K562 (cell line): ENCODE results near the gene AGRP. TPM values are rescaled to one million over a fixed set of nuclear protein-coding genes. Genes with fewer than 3 reads are reported as not detected.

Source experiments
- ARNT ChIP-seq, 2 experiments: fragments of 450-650 bp; IDR thresholded peaks; 2 replicates each; pipeline ENCODE4 v1.6.1; 2016; ENCODE audit warnings: mild to moderate bottlenecking in 1 of 2
- CBX5 ChIP-seq: IDR thresholded peaks from 2 replicates; pipeline ENCODE4 v1.6.1; 2014; ENCODE audit warnings: low read depth, borderline replicate concordance
- CHD1 ChIP-seq: fragments of 200-600 bp; sonication (generic); IDR thresholded peaks from one replicate; pipeline ENCODE4 v1.6.1; 2012; ENCODE audit warnings: mild to moderate bottlenecking, moderate library complexity, low read length, inconsistent platforms
- FOXA1 ChIP-seq: fragments of 450-650 bp; IDR thresholded peaks from 2 replicates; pipeline ENCODE4 v1.6.1; 2016; ENCODE audit warnings: mild to moderate bottlenecking, borderline replicate concordance
- KLF1 ChIP-seq: fragments of 450-650 bp; IDR thresholded peaks from 2 replicates; pipeline ENCODE4 v1.6.1; 2016; ENCODE audit warnings: missing genetic modification characterization, missing compliant biosample characterization
- MTA3 ChIP-seq: fragments of 450-650 bp; formaldehyde crosslinking; IDR thresholded peaks from 2 replicates; pipeline ENCODE4 v1.6.1; 2017; ENCODE audit warnings: mild to moderate bottlenecking, borderline replicate concordance
- NONO ChIP-seq, 2 experiments: fragments of 200-400 bp in 1 of 2; fragments of 450-650 bp in 1 of 2; formaldehyde crosslinking in 1 of 2; IDR thresholded peaks; 2 replicates each; pipeline ENCODE4 v1.6.1; 2017; ENCODE audit warnings: low read depth in 2 of 2, mild to moderate bottlenecking in 2 of 2, moderate library complexity in 2 of 2, low read length in 1 of 2
- POLR2G ChIP-seq: fragments of 200-400 bp; formaldehyde crosslinking; IDR thresholded peaks from 2 replicates; pipeline ENCODE4 v1.6.1; 2017; ENCODE audit warnings: low read depth, mild to moderate bottlenecking, antibody characterized with exemption, low read length, moderate library complexity
- RAD51 ChIP-seq: fragments of 450-650 bp; IDR thresholded peaks from 2 replicates; pipeline ENCODE4 v1.7.1; 2016; ENCODE audit warnings: low read depth, mild to moderate bottlenecking, borderline replicate concordance
- SRSF1 ChIP-seq: fragments of 200-400 bp; formaldehyde crosslinking; IDR thresholded peaks from 2 replicates; pipeline ENCODE4 v1.6.1; 2017; ENCODE audit warnings: mild to moderate bottlenecking, low read depth, low read length, moderate library complexity
- TARDBP ChIP-seq: fragments of 450-650 bp; IDR thresholded peaks from 2 replicates; pipeline ENCODE4 v1.6.1; 2016
- ZNF239 ChIP-seq: fragments of 250-450 bp; sonication (Bioruptor Pico); IDR thresholded peaks from 2 replicates; pipeline ENCODE4 v1.4.0; 2020; ENCODE audit warnings: mild to moderate bottlenecking
- polyA plus RNA-seq, 8 experiments: library from polyadenylated mRNA; depleted of rRNA in 4 of 8; stranded (reverse) in 5 of 8; unstranded in 3 of 8; fragments of >200 nt; fragmentation: Nextera tagmentation in 2 of 8; fragmentation: Illumina TruSeq in 1 of 8; extraction: Ambion mirVana in 2 of 8; extraction: Trizol in 1 of 8; gene quantifications; 2 replicates each; pipeline versions ENCODE4 v1.2.1 to v1.2.3, GENCODE V29; 2011 to 2014; ENCODE audit warnings: inconsistent platforms in 1 of 8, missing spikeins in 1 of 8
- total RNA-seq, 7 experiments: library from RNA; depleted of rRNA in 6 of 7; stranded (reverse); fragments of >200 nt in 6 of 7; fragmentation: Illumina TruSeq in 2 of 7; extraction: Trizol in 2 of 7; gene quantifications; 2 replicates each; pipeline versions ENCODE4 v1.2.1 to v1.2.3, GENCODE V29; 2011 to 2021; ENCODE audit warnings: low replicate concordance in 1 of 7
- TF ChIP-seq, protein P1 (sequence below), 2 experiments: fragments of 450-650 bp in 1 of 2; IDR thresholded peaks; 2 replicates each; pipeline ENCODE4 v1.6.1; 2011 to 2017; ENCODE audit warnings: low read depth in 2 of 2, antibody characterized with exemption in 1 of 2, borderline replicate concordance in 1 of 2, low read length in 1 of 2, mild to moderate bottlenecking in 1 of 2, mixed read lengths in 1 of 2; ENCODE audit not compliant: control insufficient read depth in 1 of 2
- TF ChIP-seq, protein P2 (sequence below), 2 experiments: fragments of 150-350 bp in 1 of 2; IDR thresholded peaks; 2 replicates each; pipeline ENCODE4 v1.6.1; 2012 to 2016; ENCODE audit warnings: low read depth in 2 of 2, low read length in 2 of 2, mild to moderate bottlenecking in 1 of 2, moderate library complexity in 1 of 2
- TF ChIP-seq, protein P3 (sequence below): fragments of 200-800 bp; sonication (Bioruptor generic); IDR thresholded peaks from 2 replicates; pipeline ENCODE4 v1.6.1; 2017; ENCODE audit warnings: missing genetic modification characterization, missing compliant biosample characterization
- TF ChIP-seq, protein P4 (sequence below): sonication (generic); formaldehyde crosslinking; IDR thresholded peaks from 2 replicates; pipeline ENCODE4 v1.8.1; 2023; ENCODE audit warnings: mild to moderate bottlenecking, missing genetic modification reagents

The AGRP gene
- total and polyA plus RNA-seq, 9 of the 15 experiments (the other 6 are each of a cell fraction or from before 2014, with no cell fraction given), result not detected

DNA sequence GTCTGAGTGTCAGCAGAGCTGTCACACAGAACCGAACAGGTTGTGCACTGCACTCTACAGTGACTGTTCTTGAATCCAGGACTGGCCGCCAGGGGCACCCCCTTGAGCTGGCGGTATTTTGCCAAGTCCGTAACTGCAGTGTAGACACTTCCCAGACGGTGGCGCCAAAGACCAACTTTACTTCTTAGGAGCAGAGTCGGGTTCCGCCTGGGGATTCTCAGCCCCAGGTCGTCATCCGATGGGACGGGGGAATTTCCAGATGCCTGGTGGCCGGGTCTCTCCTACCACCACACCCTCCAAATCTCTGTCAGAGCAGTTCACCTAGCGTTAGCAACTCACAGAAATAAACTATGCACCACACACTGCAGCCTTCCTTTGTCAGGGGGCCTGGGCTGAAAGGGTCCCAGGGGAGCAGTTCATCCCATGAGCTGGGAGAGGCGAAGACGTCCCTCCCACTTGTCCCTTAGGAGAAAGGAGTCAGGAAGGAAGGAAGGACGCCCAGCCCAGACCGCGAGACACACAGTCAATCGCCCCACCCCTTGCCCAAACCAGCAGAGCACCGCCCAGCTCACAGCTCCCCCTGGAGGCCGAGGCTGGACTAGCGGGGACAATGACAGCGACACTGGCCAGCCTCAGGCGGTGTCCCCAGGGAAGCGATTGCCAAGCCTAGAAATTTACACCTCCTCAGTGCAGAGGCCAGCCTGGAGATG is 37.9 kb upstream of the AGRP start (continued):
- TF ChIP-seq ARNT (IDR thresholded peaks at IDR 0.05), result 0 out of 4 replicates have a peak, but pooled peaks of 1 of the 2 experiments have one; percentile 16
- TF ChIP-seq CBX5, result no peak
- TF ChIP-seq, protein P1, sequence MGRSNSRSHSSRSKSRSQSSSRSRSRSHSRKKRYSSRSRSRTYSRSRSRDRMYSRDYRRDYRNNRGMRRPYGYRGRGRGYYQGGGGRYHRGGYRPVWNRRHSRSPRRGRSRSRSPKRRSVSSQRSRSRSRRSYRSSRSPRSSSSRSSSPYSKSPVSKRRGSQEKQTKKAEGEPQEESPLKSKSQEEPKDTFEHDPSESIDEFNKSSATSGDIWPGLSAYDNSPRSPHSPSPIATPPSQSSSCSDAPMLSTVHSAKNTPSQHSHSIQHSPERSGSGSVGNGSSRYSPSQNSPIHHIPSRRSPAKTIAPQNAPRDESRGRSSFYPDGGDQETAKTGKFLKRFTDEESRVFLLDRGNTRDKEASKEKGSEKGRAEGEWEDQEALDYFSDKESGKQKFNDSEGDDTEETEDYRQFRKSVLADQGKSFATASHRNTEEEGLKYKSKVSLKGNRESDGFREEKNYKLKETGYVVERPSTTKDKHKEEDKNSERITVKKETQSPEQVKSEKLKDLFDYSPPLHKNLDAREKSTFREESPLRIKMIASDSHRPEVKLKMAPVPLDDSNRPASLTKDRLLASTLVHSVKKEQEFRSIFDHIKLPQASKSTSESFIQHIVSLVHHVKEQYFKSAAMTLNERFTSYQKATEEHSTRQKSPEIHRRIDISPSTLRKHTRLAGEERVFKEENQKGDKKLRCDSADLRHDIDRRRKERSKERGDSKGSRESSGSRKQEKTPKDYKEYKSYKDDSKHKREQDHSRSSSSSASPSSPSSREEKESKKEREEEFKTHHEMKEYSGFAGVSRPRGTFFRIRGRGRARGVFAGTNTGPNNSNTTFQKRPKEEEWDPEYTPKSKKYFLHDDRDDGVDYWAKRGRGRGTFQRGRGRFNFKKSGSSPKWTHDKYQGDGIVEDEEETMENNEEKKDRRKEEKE (IDR thresholded peaks at IDR 0.05; ENCODE audit: borderline replicate concordance in 1 of 2, control insufficient read depth in 1 of 2, low read depth in 2 of 2, low read length in 1 of 2), result no peak
- TF ChIP-seq RAD51, result no peak
- TF ChIP-seq TARDBP, result peak; percentile 45; the same call in 1 of the 2 replicates
- TF ChIP-seq ZNF239 (CRISPR knock-in tag), result no peak
- TF ChIP-seq POLR2G, result peak; percentile 49
- no peak for TF ChIP-seq SRSF1
- peak; percentile 57 for TF ChIP-seq CHD1
- TF ChIP-seq FOXA1, result no peak
- TF ChIP-seq, protein P2, sequence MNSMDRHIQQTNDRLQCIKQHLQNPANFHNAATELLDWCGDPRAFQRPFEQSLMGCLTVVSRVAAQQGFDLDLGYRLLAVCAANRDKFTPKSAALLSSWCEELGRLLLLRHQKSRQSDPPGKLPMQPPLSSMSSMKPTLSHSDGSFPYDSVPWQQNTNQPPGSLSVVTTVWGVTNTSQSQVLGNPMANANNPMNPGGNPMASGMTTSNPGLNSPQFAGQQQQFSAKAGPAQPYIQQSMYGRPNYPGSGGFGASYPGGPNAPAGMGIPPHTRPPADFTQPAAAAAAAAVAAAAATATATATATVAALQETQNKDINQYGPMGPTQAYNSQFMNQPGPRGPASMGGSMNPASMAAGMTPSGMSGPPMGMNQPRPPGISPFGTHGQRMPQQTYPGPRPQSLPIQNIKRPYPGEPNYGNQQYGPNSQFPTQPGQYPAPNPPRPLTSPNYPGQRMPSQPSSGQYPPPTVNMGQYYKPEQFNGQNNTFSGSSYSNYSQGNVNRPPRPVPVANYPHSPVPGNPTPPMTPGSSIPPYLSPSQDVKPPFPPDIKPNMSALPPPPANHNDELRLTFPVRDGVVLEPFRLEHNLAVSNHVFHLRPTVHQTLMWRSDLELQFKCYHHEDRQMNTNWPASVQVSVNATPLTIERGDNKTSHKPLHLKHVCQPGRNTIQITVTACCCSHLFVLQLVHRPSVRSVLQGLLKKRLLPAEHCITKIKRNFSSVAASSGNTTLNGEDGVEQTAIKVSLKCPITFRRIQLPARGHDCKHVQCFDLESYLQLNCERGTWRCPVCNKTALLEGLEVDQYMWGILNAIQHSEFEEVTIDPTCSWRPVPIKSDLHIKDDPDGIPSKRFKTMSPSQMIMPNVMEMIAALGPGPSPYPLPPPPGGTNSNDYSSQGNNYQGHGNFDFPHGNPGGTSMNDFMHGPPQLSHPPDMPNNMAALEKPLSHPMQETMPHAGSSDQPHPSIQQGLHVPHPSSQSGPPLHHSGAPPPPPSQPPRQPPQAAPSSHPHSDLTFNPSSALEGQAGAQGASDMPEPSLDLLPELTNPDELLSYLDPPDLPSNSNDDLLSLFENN (IDR thresholded peaks at IDR 0.05; ENCODE audit: low read depth in 2 of 2, low read length in 2 of 2), result peak in 1 of 2 experiments; percentile 69; a peak in 1 of 4 replicates
- TF ChIP-seq KLF1 (tag), result peak; percentile 82; the same call in 1 of the 2 replicates
- TF ChIP-seq, protein P3, sequence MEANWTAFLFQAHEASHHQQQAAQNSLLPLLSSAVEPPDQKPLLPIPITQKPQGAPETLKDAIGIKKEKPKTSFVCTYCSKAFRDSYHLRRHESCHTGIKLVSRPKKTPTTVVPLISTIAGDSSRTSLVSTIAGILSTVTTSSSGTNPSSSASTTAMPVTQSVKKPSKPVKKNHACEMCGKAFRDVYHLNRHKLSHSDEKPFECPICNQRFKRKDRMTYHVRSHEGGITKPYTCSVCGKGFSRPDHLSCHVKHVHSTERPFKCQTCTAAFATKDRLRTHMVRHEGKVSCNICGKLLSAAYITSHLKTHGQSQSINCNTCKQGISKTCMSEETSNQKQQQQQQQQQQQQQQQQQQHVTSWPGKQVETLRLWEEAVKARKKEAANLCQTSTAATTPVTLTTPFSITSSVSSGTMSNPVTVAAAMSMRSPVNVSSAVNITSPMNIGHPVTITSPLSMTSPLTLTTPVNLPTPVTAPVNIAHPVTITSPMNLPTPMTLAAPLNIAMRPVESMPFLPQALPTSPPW (CRISPR knock-in tag), result peak; percentile 71
- TF ChIP-seq, protein P4, sequence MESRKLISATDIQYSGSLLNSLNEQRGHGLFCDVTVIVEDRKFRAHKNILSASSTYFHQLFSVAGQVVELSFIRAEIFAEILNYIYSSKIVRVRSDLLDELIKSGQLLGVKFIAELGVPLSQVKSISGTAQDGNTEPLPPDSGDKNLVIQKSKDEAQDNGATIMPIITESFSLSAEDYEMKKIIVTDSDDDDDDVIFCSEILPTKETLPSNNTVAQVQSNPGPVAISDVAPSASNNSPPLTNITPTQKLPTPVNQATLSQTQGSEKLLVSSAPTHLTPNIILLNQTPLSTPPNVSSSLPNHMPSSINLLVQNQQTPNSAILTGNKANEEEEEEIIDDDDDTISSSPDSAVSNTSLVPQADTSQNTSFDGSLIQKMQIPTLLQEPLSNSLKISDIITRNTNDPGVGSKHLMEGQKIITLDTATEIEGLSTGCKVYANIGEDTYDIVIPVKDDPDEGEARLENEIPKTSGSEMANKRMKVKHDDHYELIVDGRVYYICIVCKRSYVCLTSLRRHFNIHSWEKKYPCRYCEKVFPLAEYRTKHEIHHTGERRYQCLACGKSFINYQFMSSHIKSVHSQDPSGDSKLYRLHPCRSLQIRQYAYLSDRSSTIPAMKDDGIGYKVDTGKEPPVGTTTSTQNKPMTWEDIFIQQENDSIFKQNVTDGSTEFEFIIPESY (CRISPR knock-in tag), result peak; percentile 86
- peak; percentile 65; the same call in 1 of the 2 replicates for TF ChIP-seq MTA3
- TF ChIP-seq NONO (IDR thresholded peaks at IDR 0.05; ENCODE audit: low read depth in 2 of 2, low read length in 1 of 2), result 0 out of 4 replicates have a peak, but pooled peaks of 1 of the 2 experiments have one; percentile 17
